Naive thymus-derived CD8-positive, alpha-beta T cell (primary cell): ENCODE results near the gene GTPBP2. TPM values are rescaled to one million over a fixed set of nuclear protein-coding genes. Genes with fewer than 3 reads are reported as not detected.
"Not testable (repeated sequence)": the region's sequence is repeated elsewhere in the genome, so short reads cannot be mapped to it uniquely, and the experiment has no call there.

Experiments used
- ATAC-seq, 2 donors: fragments of 150-1000 bp; cut with Tn5 transposase in 1 of 2; sonication (Bioruptor Pico), chemical (Tn5 transposase) in 1 of 2; 1 replicate in 1 of 2; 2 replicates in 1 of 2; pipeline ENCODE4 v1.10.0; 2021; ENCODE audit warnings: mild to moderate bottlenecking in 2 of 2, moderate library complexity in 2 of 2
- POLR2A ChIA-PET: fragments of 350-600 bp; sonication (Branson Sonifier 250); formaldehyde crosslinking; loops from one replicate; lab custom pipeline; 2021; ENCODE audit warnings: antibody characterized with exemption; lab: Charles Lee
- DNase-seq, 10 donors: peaks; one replicate each; pipeline versions ENCODE4 v3.0.0 to v3.0.0-alpha.2; 2020 to 2022
- H3K27ac Mint-ChIP-seq, 10 donors: one replicate each; pipeline ENCODE4 v1.8.0; 2020 to 2022; ENCODE audit warnings: mild to moderate bottlenecking in 10 of 10, mixed read lengths in 10 of 10, moderate library complexity in 4 of 10, inconsistent platforms in 1 of 10
- H3K27me3 Mint-ChIP-seq, 5 donors: one replicate each; pipeline ENCODE4 v1.8.0; 2021 to 2022; ENCODE audit warnings: mixed read lengths in 5 of 5
- H3K36me3 Mint-ChIP-seq, 3 donors: one replicate each; pipeline ENCODE4 v1.8.0; 2020 to 2022; ENCODE audit warnings: mixed read lengths in 3 of 3, mild to moderate bottlenecking in 2 of 3, inconsistent platforms in 1 of 3
- H3K4me1 Mint-ChIP-seq, 4 donors: one replicate each; pipeline ENCODE4 v1.8.0; 2021 to 2022; ENCODE audit warnings: mixed read lengths in 4 of 4
- H3K4me3 Mint-ChIP-seq, 10 donors: one replicate each; pipeline ENCODE4 v1.8.0; 2020 to 2022; ENCODE audit warnings: mild to moderate bottlenecking in 10 of 10, mixed read lengths in 10 of 10, moderate library complexity in 6 of 10, inconsistent platforms in 1 of 10
- H3K9me3 Mint-ChIP-seq, 9 donors: one replicate each; pipeline ENCODE4 v1.8.0; 2020 to 2022; ENCODE audit warnings: mixed read lengths in 9 of 9, mild to moderate bottlenecking in 3 of 9, inconsistent platforms in 1 of 9, moderate library complexity in 1 of 9
- polyA plus RNA-seq, 3 donors: library from polyadenylated mRNA; unstranded; fragments of 300-500 nt; fragmentation: Illumina TruSeq; gene quantifications; one replicate each; pipeline ENCODE4 v1.2.3, GENCODE V29; 2021
- total RNA-seq, 8 experiments: library from RNA in 2 of 8; stranded (reverse) in 2 of 8; gene quantifications; one replicate each; pipeline ENCODE4 v1.2.3 and lab custom pipeline; 2021 to 2026

The GTPBP2 gene
- total and polyA plus RNA-seq, 5 experiments from 2014 or later, result 1.1 to 75.7 (median 2.6) TPM

DNA sequence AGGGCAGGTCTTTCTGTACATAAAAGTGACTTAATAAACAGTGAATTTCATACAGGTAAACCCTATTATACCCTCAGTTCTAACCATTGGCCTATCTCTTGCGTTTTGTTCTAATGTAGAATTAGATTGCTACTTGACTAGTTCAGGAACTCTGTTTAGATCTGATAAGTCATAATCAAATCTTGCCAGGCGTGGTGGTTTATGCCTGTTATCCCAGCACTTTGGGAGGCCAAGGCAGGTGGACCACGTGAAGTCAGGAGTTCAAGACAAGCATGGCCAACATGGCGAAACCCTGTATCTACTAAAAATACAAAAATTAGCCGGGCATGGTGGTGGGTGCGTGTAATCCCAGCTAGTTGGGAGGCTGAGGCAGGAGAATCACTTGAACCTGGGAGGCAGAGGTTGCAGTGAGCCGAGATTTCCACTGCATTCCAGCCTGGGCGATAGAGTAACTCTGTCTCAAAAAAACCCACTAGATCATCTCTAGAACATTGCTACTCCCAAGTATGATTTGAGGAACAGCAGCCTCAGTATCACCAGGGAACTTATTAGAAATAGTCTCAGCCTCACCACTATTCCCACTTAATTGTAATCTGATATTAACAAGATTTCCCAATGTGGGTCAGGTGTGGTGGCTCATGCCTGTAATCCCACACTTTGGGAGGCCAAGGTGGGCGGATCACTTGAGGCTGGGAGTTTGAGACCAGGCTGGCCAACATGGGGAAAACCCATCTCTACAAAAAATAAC, 12.2 kb downstream of the GTPBP2 start:
- ATAC-seq, result no peak
- Mint-ChIP-seq H3K36me3 (peaks cover 5 to 43% (median 7%) of the 10 kb centered on the region in 3 donors), H3K27me3 (no peaks in the 10 kb centered on the region), H3K9me3 (no peaks in the 10 kb centered on the region), H3K4me1 (peaks cover 0 to under 1% (median 0%) of the 10 kb centered on the region in 4 donors), H3K27ac (peak overlapping the region in 5 of 10 donors; percentile 25 to 72 (median 57)), H3K4me3 (no peak overlapping the region)
- no peak for DNase-seq
- POLR2A ChIA-PET, result interaction anchor here (0.7 kb wide), 2 partner anchors 43 to 418 kb away, joined by 3 read pairs; no protein-coding TSS in a partner anchor

DNA sequence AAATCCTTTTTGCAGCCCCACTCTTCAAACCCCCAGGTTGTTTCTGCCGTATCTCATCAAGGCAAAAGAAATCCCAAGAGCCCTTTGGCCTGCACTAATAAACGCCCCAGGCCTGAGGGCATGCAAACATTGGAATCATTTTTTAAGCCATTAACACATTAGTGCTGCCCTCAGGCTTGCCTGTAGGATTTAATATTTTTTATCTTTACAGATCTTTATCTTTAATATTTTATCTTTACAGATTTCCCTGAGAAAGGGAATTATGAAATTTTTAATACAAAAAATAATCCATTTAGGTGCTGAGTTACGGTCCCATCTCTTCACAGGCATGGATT, 14.7 kb downstream of the GTPBP2 start:
- peaks cover 4 to 44% (median 5%) of the 10 kb centered on the region in 3 donors for H3K36me3 Mint-ChIP-seq
- ATAC-seq, result no peak
- H3K27me3 Mint-ChIP-seq, result no peaks in the 10 kb centered on the region
- no peaks in the 10 kb centered on the region for H3K9me3 Mint-ChIP-seq
- DNase-seq, result no peak
- POLR2A ChIA-PET, result interaction anchor here (0.9 to 1.6 kb wide), 3 partner anchors 12 to 55 kb away, joined by 3 to 6 read pairs (median 3); partner anchors contain the start of gene GTPBP2
- H3K27ac Mint-ChIP-seq, result no peak overlapping the region
- H3K4me1 Mint-ChIP-seq, result peaks cover 0 to under 1% (median 0%) of the 10 kb centered on the region in 4 donors
- no peak overlapping the region for H3K4me3 Mint-ChIP-seq

DNA sequence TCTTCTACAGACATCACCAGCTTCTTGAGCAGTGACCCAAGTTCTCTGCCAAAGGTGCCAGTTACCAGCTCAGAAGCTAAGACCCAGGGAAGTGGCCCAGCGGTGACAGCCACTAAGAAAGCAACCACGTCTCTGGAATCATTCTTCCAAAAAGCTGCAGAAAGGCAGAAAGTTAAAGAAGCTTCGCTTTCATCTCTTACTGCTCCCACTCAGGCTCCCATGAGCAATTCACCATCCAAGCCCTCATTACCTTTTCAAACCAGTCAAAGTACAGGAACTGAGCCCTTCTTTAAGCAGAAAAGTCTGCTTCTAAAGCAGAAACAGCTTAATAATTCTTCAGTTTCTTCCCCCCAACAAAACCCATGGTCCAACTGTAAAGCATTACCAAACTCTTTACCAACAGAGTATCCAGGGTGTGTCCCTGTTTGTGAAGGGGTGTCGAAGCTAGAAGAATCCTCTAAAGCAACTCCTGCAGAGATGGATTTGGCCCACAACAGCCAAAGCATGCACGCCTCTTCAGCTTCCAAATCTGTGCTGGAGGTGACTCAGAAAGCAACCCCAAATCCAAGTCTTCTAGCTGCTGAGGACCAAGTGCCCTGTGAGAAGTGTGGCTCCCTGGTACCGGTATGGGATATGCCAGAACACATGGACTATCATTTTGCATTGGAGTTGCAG, 15.2 kb downstream of the GTPBP2 start:
- Mint-ChIP-seq H3K27me3 (no peaks in the 10 kb centered on the region), H3K36me3 (peaks cover 4 to 47% (median 5%) of the 10 kb centered on the region in 3 donors), H3K4me3 (no peak overlapping the region), H3K4me1 (peaks cover 0 to 4% (median 1%) of the 10 kb centered on the region in 4 donors), H3K27ac (peak overlapping the region in 4 of 10 donors; percentile 9 to 85 (median 52)), H3K9me3 (no peaks in the 10 kb centered on the region)
- no peak for ATAC-seq
- DNase-seq, result no peak
- POLR2A ChIA-PET, result interaction anchor here (0.9 to 1.6 kb wide), 3 partner anchors 12 to 55 kb away, joined by 3 to 6 read pairs (median 3); partner anchors contain the start of gene GTPBP2

DNA sequence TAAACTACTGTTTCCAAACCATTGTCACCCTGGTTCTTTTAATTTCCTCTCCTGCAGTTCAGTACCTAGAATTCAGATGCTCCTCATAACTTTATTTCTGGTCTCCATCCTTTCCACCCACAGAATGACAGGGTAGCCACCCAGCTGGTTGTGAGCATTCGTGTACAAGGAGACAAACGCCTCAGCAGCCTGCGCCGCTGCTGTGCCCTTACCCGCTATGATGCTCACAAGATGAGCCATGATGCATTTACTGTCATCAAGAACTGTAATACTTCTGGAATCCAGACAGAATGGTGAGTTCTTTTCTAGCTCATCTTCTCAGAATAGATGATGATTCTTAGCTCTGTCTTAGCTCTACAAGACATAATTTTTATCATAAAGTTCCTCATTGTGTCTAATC, 18.6 kb downstream of the GTPBP2 start:
- no peak for ATAC-seq
- Mint-ChIP-seq H3K27ac (peak overlapping the region in 2 of 10 donors; percentile 30 to 86), H3K4me3 (no peak overlapping the region), H3K9me3 (no peaks in the 10 kb centered on the region), H3K4me1 (peaks cover 0 to 12% (median 8%) of the 10 kb centered on the region in 4 donors), H3K27me3 (no peaks in the 10 kb centered on the region), H3K36me3 (peaks cover 5 to 69% (median 5%) of the 10 kb centered on the region in 3 donors)
- POLR2A ChIA-PET, result interaction anchor here (1.5 kb wide), 1 partner anchor 19 kb away, joined by 4 read pairs; the partner anchor contains the start of gene GTPBP2
- no peak for DNase-seq

DNA sequence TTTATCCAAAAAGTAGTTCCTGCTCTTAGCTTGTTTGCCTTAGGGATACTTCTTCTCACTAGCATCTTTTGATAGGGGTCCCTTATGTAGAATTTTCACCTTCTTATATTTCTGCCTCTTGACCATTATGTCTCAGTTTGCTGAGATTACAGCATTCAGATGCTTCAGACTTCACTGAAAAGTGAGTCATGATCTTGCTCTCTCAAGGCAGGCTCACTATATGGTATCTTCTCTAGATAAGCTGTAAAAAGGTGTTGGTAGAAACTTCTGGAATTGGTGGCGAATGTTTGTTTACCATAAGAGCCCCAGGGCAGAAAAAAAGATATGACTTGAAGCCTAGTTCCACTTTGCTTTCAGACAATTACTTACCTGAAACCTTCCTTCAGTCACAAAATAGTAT, 19.7 kb downstream of the GTPBP2 start:
- H3K9me3 Mint-ChIP-seq, result no peaks in the 10 kb centered on the region
- no peaks in the 10 kb centered on the region for H3K27me3 Mint-ChIP-seq
- DNase-seq (no peak), ATAC-seq (no peak)
- H3K4me1 Mint-ChIP-seq, result peaks cover 0 to 12% (median 8%) of the 10 kb centered on the region in 4 donors
- H3K4me3 Mint-ChIP-seq, result no peak overlapping the region
- POLR2A ChIA-PET, result no interaction called here
- peak overlapping the region in 2 of 10 donors; percentile 1 to 67 for H3K27ac Mint-ChIP-seq
- H3K36me3 Mint-ChIP-seq, result peaks cover 5 to 70% (median 10%) of the 10 kb centered on the region in 3 donors

DNA sequence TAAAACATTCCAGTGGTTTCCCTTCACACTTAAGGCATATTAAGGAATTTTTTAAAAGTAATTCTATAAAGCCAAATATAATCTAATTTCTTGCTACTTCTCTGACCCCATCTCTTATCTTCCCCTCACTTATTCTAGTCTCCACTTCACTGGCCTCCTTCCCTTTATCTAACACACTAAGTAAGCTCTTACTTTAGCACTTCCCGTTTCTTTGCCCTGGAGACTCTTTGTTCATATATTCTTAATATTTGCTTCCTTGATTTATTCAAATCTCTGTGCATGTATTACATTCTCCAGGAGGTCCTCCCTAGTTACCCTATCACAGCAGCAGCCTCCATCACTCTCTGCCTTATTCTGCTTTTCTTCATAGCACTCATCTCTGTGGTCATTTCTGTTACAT, 20.3 kb downstream of the GTPBP2 start:
- no peaks in the 10 kb centered on the region for H3K9me3 Mint-ChIP-seq
- H3K4me3 Mint-ChIP-seq, result no peak overlapping the region
- H3K4me1 Mint-ChIP-seq, result peaks cover 0 to 12% (median 8%) of the 10 kb centered on the region in 4 donors
- no peak for ATAC-seq
- DNase-seq, result no peak
- POLR2A ChIA-PET, result interaction anchor here (1.6 kb wide), 1 partner anchor 470 kb away, joined by 3 read pairs; no protein-coding TSS in a partner anchor
- H3K27ac Mint-ChIP-seq, result peak overlapping the region in 4 of 10 donors; percentile 1 to 79 (median 60)
- H3K27me3 Mint-ChIP-seq, result no peaks in the 10 kb centered on the region
- H3K36me3 Mint-ChIP-seq, result peaks cover 3 to 71% (median 13%) of the 10 kb centered on the region in 3 donors

DNA sequence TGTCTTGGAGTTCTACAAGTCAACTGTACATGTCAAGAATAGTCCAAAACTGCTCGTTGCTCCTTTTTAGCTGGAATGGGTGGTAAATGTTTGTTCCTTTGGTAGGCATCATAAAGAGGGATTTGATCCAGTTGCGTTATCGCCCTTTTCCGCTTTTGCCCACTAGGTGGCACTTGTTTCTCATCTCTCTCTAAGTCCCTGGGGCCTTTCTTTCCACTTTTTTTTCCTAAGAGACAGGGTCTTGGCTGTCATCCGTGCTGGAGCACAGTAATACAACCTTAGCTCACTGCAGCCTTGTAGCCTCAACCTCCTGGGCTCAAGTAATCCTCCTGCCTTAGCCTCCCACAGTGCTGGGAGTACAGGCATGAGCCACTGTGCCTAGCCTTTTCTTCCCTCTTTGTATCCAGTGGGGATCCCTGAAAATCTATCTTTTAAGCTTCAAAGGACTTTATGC, 20.7 kb downstream of the GTPBP2 start:
- H3K27ac Mint-ChIP-seq, result peak overlapping the region in 5 of 10 donors; percentile 0 to 79 (median 43)
- peak in 1 of 2 donors; percentile 54 for ATAC-seq
- DNase-seq, result peak; percentile 20 to 77 (median 47)
- no peak overlapping the region for H3K4me3 Mint-ChIP-seq
- no peaks in the 10 kb centered on the region for H3K9me3 Mint-ChIP-seq
- H3K36me3 Mint-ChIP-seq, result peaks cover 0 to 71% (median 16%) of the 10 kb centered on the region in 3 donors
- POLR2A ChIA-PET, result interaction anchor here (1.1 to 1.6 kb wide), 2 partner anchors 63 to 471 kb away, joined by 3 read pairs; no protein-coding TSS in a partner anchor
- H3K4me1 Mint-ChIP-seq, result peaks cover 0 to 12% (median 8%) of the 10 kb centered on the region in 4 donors
- no peaks in the 10 kb centered on the region for H3K27me3 Mint-ChIP-seq

DNA sequence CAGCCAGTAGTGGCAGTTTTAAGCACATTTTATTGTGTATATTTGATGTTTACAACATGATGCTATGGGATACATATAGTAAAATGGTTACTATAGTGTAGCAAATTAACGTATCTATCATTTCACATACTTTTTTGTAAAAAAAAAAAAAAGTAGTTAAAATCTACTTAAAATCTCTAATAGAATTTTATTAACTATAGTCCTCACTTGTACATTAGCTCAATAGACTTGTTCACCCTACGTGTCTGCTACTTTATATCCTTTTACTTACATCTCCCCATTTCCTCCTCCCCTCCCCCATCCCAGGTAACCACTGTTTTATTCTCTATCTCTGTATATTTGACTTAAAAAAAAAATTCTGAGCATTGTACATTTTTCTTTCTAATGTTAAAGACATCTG, 23.0 kb downstream of the GTPBP2 start:
- no peak overlapping the region for H3K27ac Mint-ChIP-seq
- DNase-seq (no peak), ATAC-seq (no peak)
- no peak overlapping the region for H3K4me3 Mint-ChIP-seq
- peaks cover 0 to 12% (median 8%) of the 10 kb centered on the region in 4 donors for H3K4me1 Mint-ChIP-seq
- no peaks in the 10 kb centered on the region for H3K9me3 Mint-ChIP-seq
- H3K27me3 Mint-ChIP-seq, result no peaks in the 10 kb centered on the region
- POLR2A ChIA-PET, result interaction anchor here (0.7 kb wide), 1 partner anchor 576 kb away, joined by 4 read pairs; no protein-coding TSS in a partner anchor
- peaks cover 0 to 79% (median 12%) of the 10 kb centered on the region in 3 donors for H3K36me3 Mint-ChIP-seq

DNA sequence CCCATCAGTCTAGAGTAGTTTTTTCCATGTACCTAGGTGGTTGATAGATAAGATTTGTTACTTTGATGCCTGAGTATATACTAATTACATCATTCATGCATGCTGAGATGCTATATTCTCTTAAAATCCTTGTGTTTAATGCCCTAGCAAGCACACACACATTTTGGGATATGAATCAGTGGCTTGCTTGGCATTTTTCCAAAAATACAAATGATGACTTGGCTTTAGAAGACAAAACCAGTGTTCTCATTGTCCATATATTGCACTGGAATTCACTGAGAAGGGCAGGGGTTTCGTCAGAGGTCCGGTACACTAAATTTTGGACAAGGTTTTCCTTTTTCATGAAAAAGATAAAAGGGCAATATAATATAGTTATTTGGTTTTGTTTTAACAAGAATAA, 24.9 kb downstream of the GTPBP2 start:
- Mint-ChIP-seq H3K36me3 (peaks cover 0 to 85% (median 12%) of the 10 kb centered on the region in 3 donors), H3K27ac (peak overlapping the region in 1 of 10 donors; percentile 67)
- POLR2A ChIA-PET, result no interaction called here

DNA sequence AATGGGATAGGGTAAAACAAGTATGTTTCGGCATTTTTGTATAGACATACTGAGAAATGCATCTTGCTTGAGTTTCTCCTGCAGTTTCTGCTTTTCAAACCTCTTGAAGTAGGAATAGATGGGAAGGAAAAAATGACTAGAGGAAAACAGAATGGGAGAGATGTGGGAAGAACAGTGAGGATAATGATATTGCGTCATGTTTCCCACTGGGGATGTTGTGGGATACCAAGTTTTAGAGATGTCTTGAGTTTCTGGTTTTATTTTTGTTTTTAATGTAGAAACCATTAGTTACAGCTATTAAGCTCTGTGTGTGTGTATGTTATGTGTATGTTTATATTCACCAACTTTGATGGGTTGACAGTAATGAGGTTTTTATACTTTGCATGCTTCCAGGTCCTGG, 28.5 kb downstream of the GTPBP2 start:
- POLR2A ChIA-PET, result interaction anchor here (0.6 kb wide), 1 partner anchor 37 kb away, joined by 6 read pairs; no protein-coding TSS in a partner anchor
- no peak overlapping the region for H3K4me3 Mint-ChIP-seq
- ATAC-seq (no peak), DNase-seq (no peak)
- no peaks in the 10 kb centered on the region for H3K4me1 Mint-ChIP-seq
- no peak overlapping the region for H3K27ac Mint-ChIP-seq
- no peaks in the 10 kb centered on the region for H3K9me3 Mint-ChIP-seq
- H3K27me3 Mint-ChIP-seq, result no peaks in the 10 kb centered on the region
- H3K36me3 Mint-ChIP-seq, result peaks cover 0 to 78% (median 14%) of the 10 kb centered on the region in 3 donors

More for the DNA sequence above, 24.9 kb downstream of the GTPBP2 start:
- Mint-ChIP-seq H3K4me1 (peaks cover 0 to 10% (median 8%) of the 10 kb centered on the region in 4 donors), H3K27me3 (no peaks in the 10 kb centered on the region), H3K4me3 (no peak overlapping the region), H3K9me3 (no peaks in the 10 kb centered on the region)
- DNase-seq (no peak), ATAC-seq (no peak)

DNA sequence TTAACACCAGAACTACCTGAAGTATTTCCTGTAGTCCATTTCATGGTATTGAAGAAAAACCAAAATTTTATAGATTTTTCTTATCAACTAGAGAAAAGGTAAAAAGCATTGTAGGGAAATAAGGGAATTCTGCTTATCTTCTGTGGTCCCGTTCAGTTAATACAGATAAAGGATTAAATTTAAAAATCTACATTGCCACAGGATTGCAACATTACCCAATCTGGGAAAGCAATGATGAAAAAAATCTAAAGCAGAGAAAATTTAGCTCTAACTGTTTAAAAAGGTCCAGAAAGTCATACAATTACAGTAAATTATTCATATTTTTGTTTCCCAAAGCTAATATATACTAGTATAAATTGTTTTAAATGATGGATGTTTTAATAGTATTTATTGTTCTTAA, 35.1 kb downstream of the GTPBP2 start:
- peaks cover 0 to 58% (median 11%) of the 10 kb centered on the region in 3 donors for H3K36me3 Mint-ChIP-seq
- no peak overlapping the region for H3K27ac Mint-ChIP-seq
- H3K27me3 Mint-ChIP-seq, result no peaks in the 10 kb centered on the region
- DNase-seq (no peak), ATAC-seq (no peak)
- POLR2A ChIA-PET, result interaction anchor here (0.7 kb wide), 1 partner anchor 1050 kb away, joined by 3 read pairs; no protein-coding TSS in a partner anchor
- no peaks in the 10 kb centered on the region for H3K9me3 Mint-ChIP-seq
- no peaks in the 10 kb centered on the region for H3K4me1 Mint-ChIP-seq
- no peak overlapping the region for H3K4me3 Mint-ChIP-seq

DNA sequence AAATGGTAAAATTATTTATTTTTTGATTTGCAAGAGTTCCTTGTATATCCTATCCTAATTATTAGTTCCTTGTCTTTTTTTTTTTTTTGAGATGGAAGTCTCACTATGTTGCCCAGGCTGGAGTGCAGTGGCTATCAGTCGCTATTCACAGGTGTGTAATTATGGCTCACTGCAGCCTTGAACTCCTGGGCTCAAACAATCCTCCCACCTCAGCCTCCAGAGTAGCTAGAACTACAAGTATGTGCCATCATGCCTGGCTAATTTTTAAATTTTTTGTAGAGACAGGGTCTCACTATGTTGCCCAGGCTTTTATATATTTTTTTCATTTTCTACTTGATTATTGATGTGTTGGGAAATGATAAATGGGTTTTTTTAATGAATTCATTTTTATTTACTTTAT, 39.5 kb downstream of the GTPBP2 start:
- H3K4me1 Mint-ChIP-seq, result peaks cover 7 to 12% (median 10%) of the 10 kb centered on the region in 4 donors
- DNase-seq, ATAC-seq, H3K4me3 Mint-ChIP-seq, H3K27ac Mint-ChIP-seq, H3K9me3 Mint-ChIP-seq, POLR2A ChIA-PET, H3K27me3 Mint-ChIP-seq: not testable (repeated sequence)
- peaks cover 0 to 72% (median 11%) of the 10 kb centered on the region in 3 donors for H3K36me3 Mint-ChIP-seq
